HL-60/S4 (cell line): Measurements from ENCODE around the gene NSD1.
"Not testable (repeated sequence)": the region's sequence is repeated elsewhere in the genome, so short reads cannot be mapped to it uniquely, and the experiment has no call there.

Experiments used
- in situ Hi-C: fragments of 300-500 bp; cut with MboI; formaldehyde crosslinking; loops from 2 replicates; pipeline ENCODE4 v1.14.3; 2022; ENCODE audit warnings: low sequenced_read_pairs

Gene NSD1

GRCh38 chr5:177222269-177222668 lies 88.7 kb downstream of the NSD1 start:
- in situ Hi-C loops, result no loop called here

- in situ Hi-C loops, result no loop called here
These were observed 92.2 kb downstream of the NSD1 start for GRCh38 chr5:177225798-177226197.

DNA sequence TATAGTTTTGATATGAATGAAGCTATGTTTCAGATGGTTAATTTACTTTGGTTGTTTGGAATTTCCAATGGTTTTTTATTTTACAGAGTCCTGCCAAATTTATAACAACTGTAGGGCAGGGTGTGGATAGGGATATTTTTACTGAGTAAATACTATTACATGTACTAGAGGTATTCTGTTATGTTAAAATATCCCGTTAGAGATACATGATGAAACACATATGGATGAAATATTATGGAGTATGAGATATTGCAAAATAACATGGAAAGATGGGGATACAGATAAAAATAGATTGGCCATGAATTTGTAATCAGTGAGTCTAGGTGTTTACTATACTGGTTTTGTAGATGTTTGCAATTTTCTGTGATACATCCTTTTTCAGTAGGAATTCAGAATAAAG lies 93.3 kb downstream of the NSD1 start:
- in situ Hi-C loops, result no loop called here

DNA sequence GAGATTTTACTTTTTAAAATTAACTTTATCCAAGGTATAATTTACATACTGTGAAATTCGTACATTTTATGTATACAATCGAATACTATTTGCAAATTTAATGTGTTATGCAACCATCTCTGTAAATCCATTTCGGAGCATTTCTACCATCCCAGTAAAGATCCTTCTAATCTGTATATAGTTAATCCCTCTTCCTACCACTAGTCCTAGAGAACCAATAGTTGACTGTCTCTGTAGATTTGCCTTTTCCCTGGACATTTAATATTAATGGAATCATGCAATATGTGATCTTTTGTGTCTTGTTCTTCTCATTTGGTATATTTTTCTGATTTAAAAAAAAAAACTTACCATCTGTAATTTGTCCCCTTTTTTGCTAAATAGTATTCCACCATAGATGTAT lies 95.2 kb downstream of the NSD1 start:
- in situ Hi-C loops, result no loop called here

GRCh38 chr5:177230660-177231059 lies 97.1 kb downstream of the NSD1 start:
- in situ Hi-C loops, result no loop called here

DNA sequence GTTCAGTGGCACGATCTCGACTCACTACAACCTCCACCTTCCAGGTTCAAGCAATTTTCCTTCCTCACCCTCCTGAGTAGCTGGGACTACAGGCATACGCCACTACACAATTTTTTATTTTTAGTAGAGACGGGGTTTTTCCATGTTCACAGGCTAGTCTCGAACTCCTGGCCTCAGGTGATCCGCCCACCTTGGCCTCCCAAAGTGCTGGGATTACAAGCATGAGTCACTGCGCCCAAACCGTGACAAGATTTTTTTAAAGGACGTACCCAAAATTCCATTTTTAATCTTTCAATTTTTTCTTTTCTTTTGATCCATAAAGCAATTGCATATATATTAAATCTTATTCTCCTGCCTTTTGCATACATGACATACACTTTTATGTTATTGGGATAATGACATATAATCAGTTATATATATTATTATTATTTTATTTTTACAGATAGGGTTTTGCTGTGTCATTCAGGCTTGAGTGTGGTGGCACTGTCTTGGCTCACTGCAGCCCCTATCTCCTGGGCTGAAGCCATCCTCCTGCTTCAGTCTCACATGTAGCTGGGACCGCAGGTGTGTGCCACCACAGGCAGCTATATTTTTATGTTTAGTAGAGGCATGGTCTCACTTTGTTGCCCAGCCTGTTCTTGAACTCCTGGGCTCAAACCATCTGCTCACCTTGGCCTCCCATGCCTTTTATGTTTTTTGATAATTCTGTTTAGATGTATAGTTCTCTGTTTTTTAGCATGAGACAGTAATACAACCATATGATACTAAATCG lies 98.1 kb downstream of the NSD1 start:
- in situ Hi-C loops, result no loop called here

DNA sequence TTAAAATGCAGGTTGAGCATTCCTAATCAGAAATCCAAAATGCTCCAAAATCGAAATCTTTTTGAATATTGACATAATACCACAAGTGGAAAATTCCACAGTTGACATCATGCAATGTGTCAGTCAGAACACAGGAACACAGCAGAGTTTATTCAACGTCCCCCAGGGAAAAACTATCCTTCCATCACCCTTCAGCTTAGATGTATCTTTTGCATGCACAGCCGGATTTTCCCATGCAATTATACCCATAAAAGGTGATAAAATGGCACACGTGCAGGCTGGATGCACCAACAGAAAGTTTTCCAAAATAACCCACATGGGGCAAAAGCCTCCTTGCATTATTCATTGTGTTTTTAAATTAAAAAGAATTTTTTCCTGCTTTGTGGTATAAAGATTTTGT lies 98.8 kb downstream of the NSD1 start:
- in situ Hi-C loops, result no loop called here

GRCh38 chr5:177232761-177233160 lies 99.2 kb downstream of the NSD1 start:
- in situ Hi-C loops, result no loop called here

- in situ Hi-C loops, result no loop called here
These were observed 99.6 kb downstream of the NSD1 start for GRCh38 chr5:177233206-177233605.

- in situ Hi-C loops, result no loop called here
These were observed 100.2 kb downstream of the NSD1 start for GRCh38 chr5:177233802-177234201.

GRCh38 chr5:177234841-177235240 lies 101.3 kb downstream of the NSD1 start:
- in situ Hi-C loops, result no loop called here

- in situ Hi-C loops, result no loop called here
These were observed 108.2 kb downstream of the NSD1 start for GRCh38 chr5:177241768-177242167.

GRCh38 chr5:177242304-177242703 lies 108.7 kb downstream of the NSD1 start:
- in situ Hi-C loops, result no loop called here

DNA sequence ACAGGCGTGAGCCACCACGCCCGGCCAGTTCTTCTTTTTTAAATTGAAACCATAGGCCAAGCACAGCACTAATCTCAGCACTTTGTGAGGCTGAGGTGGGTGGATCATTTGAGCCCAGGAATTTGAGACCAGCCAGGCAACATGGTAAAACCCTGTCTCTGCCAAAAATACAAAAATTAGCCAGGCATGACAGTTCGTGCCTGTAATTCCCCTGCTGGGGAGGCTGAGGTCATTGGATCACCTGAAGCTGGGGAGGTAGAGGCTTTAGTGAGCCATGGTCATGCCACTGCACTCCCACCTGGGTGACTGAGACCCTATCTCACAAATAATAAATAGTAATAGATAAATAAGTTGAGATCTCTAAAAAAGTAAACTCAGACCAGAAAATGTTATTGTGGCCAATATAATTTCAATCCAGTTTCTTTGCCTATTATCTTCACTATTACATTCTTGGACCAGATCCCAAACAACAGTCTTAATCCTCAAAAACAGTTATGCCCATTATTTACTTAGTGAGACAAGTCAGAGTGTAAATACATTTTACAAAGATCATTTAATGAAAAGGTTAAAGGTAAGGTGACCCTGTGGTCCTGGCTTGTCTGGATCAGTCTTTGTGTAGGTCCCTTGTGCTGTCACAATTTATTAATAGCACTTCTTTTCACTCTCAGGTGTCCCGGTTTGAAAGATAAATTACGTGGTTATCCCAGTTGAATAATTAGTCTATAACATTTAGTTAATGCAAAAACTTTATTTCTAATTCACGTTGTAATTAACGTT lies 116.4 kb downstream of the NSD1 start:
- in situ Hi-C loops, result no loop called here

DNA sequence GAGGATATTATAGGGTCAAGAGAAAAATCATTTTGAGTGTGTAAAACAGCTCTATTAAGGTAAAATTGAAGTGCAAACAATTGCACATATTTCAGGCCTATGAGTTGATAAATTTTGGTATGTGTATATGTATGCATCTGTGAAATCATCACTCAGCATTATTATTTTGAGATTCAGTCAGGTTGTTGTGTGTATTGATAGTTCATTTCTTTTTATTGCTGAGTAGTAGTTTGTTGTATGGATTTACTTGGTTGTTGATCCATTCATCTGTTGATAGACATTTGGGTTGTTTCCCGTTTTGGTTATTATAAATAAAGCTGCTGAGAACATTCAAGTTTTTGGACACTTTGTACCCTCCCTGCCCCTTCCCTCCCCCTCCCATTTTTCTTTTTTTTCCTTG lies 119.7 kb downstream of the NSD1 start:
- in situ Hi-C loops, result no loop called here

DNA sequence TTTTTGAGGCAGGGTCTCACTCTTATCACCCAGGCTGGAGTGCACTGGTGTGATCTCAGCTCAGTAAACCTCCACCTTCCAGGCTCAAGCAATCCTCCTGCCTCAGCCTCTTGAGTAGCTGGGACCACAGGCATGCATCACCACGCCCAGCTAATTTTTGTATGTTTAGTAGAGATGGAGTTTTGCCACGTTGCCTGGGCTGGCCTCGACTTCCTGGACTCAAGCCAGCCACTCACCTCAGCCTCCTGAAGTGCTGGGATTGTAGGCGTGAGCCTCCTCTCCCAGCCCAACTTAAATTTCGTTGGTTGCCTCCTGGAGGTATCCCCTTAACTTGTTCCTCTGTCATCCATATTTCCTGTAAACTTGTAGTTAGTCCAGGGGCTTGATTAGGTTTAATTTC lies 122.7 kb downstream of the NSD1 start:
- in situ Hi-C loops, result no loop called here

DNA sequence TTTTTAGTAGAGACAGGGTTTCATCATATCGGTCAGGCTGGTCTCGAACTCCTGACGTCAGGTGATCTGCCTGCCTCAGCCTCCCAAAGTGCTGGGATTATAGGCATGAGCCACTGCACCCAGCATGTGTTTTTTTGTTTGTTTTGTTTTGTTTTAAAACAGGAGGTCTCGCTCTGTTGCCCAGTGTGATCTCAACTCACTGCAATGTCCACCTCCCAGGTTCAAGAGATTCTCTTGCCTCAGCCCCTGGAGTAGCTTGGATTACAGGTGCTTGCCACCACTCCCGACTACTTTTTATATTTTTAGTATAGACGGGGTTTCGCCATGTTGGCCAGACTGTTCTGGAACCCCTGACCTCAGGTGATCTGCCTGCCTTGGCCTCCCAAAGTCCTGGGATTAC lies 125.1 kb downstream of the NSD1 start:
- in situ Hi-C loops, result not testable (repeated sequence)

DNA sequence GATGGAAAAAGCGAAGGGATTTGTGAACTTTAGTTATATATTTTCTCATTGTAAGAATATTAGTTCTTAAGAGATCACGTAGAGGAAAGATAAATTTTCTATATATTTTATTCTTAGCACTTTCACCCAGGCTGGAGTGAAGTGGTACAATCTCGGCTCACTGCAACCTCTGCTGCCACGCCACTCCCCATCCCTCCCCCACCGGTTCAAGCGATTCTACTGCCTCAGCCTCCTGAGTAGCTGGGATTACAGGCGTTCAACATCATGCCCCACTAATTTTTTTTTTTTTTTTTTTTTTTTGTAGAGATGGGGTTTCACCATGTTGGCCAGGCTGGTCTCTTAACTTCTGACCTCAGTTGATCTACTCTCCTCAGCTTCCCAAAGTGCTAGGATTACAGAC lies 127.4 kb downstream of the NSD1 start:
- in situ Hi-C loops, result no loop called here

- in situ Hi-C loops, result no loop called here
These were observed 127.9 kb downstream of the NSD1 start for GRCh38 chr5:177261510-177261909.

- in situ Hi-C loops, result no loop called here
These were observed 130.6 kb downstream of the NSD1 start for GRCh38 chr5:177264178-177264577.

DNA sequence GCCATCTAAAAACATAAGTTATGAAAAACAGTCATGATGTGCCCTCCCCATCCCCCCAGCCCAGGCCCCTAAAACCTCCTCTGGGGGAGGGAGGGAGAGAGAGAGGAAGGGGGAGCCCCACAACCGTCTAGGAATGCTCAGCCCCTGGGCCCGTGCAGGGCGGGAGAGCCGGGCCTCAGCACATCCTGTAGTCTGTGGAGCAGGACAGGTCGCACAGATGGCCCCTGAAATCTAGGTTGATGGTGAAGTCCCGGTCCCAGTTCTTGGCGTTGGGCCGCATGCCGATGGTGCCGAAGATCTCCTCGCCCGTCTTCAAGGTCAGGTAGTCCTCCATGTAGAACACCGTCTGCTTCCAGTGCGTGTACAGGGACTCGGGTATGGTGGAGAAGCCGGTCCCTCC lies 131.8 kb downstream of the NSD1 start:
- in situ Hi-C loops, result no loop called here

- in situ Hi-C loops, result no loop called here
These were observed 135.8 kb downstream of the NSD1 start for GRCh38 chr5:177269232-177269895.
